GM12892 (cell line): ENCODE measurements around the gene RFNG.
A peak's percentile ranks its signal among the peaks of the same experiment; 100 is the strongest.

Experiments used
- DNase-seq: peaks from one replicate; pipeline ENCODE4 v3.0.0; 2011; ENCODE audit not compliant: insufficient read length
- FAIRE-seq: peaks from 2 replicates; lab custom pipeline; 2011; peaks lifted over from hg19 to GRCh38; lab: Jason Lieb, UNC
- POLR2A ChIP-seq: IDR thresholded peaks from 2 replicates; pipeline ENCODE4 v1.6.1; 2011; ENCODE audit warnings: low read depth, low read length, control low read depth
- POLR2AphosphoS5 ChIP-seq: IDR thresholded peaks from 2 replicates; pipeline ENCODE4 v1.6.1; 2011; ENCODE audit warnings: low read depth, low read length, control low read depth
- TAF1 ChIP-seq: IDR thresholded peaks from 2 replicates; pipeline ENCODE4 v1.6.1; 2011; ENCODE audit warnings: low read depth, mild to moderate bottlenecking, control low read depth, low read length, borderline replicate concordance

The RFNG gene

DNA sequence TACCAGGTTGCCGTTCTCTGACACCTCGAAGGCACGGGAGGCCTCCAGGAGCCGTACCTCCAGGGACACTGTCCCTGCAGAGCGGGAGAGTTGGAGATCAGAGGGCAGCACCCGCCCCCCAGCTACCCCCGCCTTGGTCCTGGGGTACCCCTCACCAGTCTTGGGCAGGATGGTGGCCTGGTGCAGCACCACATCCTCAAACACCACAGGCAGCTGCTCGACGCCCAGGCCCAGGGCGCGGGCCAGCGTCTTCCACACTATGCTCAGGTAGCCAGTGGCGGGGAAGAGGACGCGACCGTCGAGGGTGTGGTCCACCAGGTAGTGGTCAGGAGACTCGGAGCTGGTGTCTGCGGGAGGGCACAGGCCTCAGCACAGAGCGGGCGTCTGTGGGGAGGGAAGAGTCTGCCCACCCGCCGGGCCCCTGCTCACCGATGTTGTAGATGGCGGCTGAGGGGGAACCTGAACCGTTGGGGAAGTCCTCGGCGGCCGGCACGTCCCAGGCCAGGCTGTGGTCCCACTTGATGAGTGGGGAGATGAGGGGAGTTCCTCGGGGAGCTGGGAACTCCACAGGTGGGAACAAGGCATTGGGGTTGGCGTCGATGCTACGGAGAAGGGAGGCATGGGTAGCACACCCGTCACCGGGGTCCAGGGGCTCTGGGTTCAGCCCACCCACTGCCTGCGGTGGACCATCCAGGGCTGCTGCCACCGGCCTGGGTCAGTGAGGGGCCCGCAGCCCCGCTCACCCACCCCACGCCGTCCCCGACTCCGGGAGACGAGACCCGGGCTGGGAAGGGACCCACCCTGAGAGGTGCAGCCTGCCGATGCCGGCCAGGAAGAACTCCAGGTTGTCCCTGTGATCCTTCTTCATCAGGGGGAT lies 36.6 kb upstream of the RFNG start:
- DNase-seq (no peak), FAIRE-seq (no peak)
- TF ChIP-seq TAF1 (no peak), POLR2A (no peak; the same call in 1 of the 2 replicates), POLR2AphosphoS5 (no peak)

DNA sequence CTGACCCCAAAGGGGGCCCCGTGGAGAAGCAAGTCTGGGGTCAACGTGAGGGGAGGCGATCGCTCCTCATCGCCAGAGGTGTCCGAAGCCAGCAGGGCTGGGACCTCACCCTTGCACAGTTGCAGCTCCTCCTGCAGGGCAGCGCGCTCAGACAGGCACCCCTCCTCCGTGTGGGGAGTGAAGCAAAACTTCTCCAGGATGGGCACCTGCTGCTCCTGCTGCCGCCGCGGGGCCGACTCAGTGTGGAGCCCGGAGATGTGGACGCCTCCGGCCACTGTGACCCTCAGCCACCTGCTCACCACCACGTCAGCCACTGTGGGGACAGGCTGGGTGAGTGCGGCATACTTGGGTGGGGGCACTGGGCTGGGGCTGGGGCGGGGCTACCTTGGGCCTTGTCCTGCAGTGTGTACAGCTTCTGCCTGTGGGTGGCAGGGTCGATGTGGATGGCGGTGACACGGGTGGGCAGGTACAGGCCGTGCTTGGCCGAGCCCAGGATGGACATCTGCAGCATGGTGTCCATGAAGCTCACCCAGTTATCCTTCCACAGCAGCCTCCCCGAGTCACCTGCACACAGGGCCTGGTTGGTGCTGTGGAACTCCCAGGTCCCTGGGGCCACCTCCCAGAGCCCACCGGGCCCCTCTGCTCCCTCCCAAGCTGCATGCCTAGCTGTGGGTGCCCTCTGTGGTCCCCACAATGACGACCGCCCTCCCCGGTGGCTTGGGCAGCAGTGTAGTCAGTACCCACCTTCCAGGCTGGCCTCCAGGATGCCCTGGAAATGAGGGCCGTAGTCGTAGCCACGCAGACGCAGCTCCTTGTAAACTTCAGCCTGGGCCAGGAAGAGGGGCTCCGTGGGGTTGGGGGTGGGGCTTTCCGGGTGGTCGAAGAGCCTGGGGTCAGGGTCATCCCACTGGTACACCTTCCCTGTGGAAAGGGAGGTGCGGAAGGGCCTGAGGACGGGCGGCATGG lies 35.6 kb upstream of the RFNG start:
- TF ChIP-seq TAF1, result no peak
- no peak for TF ChIP-seq POLR2AphosphoS5
- no peak for TF ChIP-seq POLR2A
- DNase-seq (no peak), FAIRE-seq (no peak)

DNA sequence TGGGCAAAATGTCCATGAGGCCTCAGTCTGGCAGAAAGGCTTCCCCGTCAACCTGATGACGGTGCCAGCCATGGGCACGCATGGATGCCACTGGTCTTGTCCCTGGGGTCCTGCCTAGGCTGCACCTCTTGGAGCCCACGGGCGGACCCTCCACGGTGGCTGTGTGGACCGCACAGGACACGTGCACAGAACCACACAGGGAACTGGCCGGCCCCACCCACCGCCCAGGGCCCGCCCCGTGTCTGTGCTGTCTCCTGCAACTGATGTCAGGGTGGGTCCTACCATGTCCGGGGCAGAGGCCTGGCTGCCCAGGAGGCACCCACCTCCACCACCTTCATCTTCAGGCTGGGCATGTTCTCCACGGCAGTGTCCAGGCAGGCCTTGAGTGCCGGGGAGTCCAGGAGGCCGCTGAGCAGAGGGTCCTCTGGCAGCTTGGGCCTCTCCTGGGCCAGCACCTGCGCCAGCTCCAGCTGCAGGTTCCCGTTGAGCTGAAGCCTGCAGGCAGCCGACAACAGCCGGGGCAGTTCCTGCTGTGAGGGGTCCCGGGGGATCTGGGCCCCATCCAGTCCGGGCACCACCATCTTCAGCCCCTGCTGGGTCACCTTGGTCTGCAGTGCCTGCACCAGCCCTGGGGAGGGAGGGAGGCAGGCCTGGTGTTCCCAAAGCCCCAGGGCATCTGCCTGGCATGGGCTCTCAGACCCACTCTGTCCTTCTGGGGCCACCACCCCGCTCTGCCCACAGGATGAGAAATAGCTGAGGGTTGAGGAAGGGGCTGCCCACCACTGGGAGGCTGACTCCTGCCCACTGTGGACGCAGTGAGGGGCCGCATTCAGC lies 34.5 kb upstream of the RFNG start:
- no peak for DNase-seq
- no peak for FAIRE-seq
- TF ChIP-seq POLR2A, result peak; percentile 21; the same call in 1 of the 2 replicates
- peak; percentile 16; the same call in 1 of the 2 replicates for TF ChIP-seq POLR2AphosphoS5
- TF ChIP-seq TAF1, result no peak

DNA sequence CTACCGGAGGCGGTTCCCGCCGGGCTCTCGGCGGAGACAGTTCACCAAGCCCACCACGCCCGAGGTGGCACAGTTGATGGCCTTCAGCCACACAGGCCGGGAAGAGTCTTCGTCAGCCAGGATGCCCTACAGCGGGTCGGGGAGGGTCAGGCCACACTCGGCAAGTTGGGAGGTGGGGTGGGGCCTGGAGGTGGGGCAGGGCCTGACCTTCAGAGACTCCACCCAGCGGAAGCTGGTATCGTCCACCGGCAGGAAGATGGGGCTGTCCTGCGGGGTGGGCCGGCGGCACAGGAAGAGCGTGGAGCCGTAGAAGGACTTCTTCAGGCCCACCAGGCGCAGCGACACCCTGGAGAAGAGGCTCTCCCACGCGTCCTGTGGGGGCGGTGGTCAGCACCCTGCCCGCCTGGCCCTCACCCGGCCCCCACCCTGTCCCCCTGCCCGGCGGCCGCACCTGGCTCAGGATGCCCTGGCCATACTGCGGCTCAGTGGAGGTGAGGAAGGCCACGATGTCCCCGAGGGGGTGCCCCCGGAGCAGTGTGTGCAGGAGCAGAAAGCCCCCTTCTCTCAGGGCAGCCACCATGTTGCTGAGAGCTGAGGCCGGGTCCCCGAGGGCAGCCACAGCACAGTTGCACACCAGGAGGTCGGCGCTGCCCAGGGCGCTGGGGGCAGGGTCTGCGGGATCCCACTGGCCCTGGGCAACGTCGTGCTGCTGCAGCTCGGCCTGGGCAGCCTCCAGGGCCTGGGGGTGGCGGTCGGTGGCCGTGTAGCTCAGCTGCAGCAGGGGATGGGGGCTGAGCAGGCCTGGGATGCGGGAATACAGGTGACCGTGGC lies 33.6 kb upstream of the RFNG start:
- DNase-seq (no peak), FAIRE-seq (no peak)
- no peak for TF ChIP-seq POLR2A
- TF ChIP-seq POLR2AphosphoS5, result no peak
- TF ChIP-seq TAF1, result no peak

DNA sequence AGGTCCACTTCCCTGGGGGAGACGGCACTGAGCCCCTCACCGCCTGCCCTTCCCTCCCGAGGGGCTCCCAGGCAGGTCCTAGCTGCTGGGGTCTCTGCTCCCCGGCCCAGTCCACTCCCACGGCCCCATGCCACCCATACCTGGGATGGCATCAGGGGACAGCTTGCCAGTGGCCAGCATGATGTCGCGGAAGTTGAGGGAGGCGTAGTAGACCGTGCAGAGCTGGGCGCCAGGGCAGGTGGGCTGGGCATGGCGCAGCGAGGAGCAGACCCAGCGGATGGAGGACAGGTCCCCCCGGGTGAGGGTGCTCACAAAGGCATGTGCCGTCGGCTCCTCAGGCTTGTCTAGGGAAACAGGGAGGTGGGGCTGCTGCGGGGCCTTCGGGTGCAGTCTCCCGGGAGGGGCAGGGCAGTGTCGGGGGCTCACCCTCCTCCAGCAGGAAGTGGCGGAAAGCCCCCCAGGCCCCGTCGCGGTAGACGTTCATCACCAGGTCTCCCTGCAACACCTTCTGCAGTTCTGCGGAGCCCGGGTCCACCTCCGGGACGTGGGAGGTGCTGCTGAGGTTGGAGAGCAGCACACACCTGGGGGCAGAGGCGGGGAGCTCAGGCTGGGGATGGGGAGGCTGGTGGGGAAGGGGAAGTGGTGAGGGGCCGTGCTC lies 32.9 kb upstream of the RFNG start:
- no peak for TF ChIP-seq POLR2AphosphoS5
- no peak for DNase-seq
- FAIRE-seq, result no peak

DNA sequence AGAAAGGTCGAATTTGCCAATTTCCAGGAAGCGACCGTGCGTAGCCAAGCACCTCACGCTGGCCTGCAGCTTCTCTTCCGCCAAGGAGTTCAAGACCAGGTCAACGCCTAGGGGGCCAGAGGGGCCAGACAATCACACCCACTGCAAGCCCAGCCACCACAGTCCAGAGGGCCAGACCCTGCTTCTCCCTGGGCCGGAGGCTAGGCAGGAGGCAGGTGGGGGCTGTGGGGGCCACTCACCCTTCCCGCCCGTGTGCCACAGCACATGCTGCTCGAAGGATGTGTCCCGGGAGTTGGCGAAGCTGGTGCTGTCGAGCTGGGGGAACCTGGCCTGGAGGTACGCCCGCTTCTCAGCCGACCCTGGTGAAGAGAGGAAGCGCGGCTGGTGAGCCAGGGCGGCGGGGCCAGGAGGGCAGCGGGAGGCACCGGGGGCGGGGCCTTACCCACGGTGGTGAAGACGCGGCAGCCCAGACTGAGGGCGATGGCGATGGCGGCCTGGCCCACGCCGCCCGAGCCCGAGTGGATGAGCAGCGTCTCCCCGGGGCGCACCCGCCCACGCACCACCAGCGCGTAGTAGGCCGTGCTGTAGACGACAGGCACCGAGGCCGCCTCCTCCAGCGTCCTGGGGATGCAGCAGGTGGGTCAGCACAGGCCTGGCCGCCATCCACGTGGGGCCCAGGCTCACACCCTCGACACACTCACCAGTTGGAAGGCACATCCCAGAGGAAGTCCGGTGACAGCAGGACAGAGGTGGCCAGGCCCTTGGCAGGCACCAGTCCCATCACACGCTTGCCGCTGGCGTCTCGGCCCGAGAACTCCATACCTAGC lies 32.1 kb upstream of the RFNG start:
- DNase-seq (no peak), FAIRE-seq (no peak)
- TF ChIP-seq TAF1, result no peak
- no peak for TF ChIP-seq POLR2AphosphoS5
- no peak for TF ChIP-seq POLR2A

DNA sequence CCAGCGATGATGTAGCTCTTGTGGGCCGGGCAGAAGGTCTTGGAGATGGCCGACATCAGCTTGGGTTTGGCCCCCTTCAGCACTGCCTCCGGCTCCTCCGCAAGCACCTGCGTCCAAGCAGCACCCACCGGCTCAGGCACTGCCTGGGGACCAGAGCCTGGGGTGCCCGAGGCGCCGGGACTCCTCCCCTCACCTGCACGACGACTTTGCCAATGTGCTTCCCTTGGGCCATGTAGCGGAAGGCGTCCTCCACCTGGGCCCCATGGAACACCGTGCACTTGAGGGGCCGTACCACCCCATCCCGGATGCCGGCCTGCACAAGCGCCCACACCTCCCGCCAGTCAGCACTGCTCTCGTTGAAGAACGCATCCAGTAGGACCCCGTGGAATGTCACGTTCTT lies 31.4 kb upstream of the RFNG start:
- no peak for FAIRE-seq
- TF ChIP-seq POLR2AphosphoS5 (no peak), TAF1 (no peak), POLR2A (no peak; the same call in 1 of the 2 replicates)
- DNase-seq, result no peak

DNA sequence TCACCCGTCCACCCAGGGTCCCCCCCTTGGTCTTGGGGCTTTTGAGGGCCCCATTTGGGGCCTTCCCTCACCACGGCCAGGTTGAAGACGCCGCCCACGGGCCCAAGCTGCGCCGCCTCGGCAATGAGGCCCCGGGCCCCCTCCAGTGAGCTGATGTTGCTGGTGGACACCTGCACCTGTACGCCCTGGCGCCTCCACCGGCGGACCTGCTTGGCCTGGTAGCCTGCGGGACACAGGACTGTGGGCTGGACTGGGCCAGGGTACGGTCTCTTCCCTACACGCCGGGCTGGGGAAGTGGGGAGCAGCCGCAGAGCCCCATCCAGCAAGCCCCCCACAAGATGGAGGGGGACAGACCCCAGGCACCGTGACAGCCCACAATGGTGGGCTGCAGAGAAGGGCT lies 30.8 kb upstream of the RFNG start:
- DNase-seq (no peak), FAIRE-seq (no peak)
- TF ChIP-seq POLR2A, result no peak
- TF ChIP-seq TAF1, result no peak
- no peak for TF ChIP-seq POLR2AphosphoS5

DNA sequence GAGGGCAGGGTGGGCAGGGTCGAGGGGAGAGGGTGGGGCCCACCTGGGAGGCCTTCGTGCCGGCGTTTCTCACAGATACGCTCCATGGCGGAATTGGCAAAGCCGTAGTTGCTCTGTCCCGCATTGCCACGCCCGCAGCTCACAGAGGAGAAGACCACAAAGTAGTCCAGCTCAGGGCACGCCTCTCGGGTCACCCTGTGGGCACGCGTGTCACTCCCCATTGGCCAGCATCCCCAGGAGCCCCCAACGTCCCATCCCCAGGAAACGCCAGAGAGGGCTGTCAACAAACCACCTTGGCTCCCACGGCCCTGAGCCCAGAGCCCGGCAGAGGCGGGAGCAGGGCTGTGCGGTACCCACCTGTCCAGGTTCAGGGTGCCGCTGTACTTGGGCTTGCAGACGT lies 30.4 kb upstream of the RFNG start:
- TF ChIP-seq TAF1 (no peak), POLR2A (no peak), POLR2AphosphoS5 (no peak)
- no peak for DNase-seq
- no peak for FAIRE-seq
